ENCODE data around the gene EPS8L2. TPM values are rescaled to one million over a fixed set of nuclear protein-coding genes. Genes with fewer than 3 reads are reported as not detected.
A peak's percentile ranks its signal among the peaks of the same experiment; 100 is the strongest.

The EPS8L2 gene
- total and polyA plus RNA-seq, 2 of the 13 experiments (the other 11 are each of a cell fraction or from before 2014, with no cell fraction given), result 89.3 to 416 TPM

DNA sequence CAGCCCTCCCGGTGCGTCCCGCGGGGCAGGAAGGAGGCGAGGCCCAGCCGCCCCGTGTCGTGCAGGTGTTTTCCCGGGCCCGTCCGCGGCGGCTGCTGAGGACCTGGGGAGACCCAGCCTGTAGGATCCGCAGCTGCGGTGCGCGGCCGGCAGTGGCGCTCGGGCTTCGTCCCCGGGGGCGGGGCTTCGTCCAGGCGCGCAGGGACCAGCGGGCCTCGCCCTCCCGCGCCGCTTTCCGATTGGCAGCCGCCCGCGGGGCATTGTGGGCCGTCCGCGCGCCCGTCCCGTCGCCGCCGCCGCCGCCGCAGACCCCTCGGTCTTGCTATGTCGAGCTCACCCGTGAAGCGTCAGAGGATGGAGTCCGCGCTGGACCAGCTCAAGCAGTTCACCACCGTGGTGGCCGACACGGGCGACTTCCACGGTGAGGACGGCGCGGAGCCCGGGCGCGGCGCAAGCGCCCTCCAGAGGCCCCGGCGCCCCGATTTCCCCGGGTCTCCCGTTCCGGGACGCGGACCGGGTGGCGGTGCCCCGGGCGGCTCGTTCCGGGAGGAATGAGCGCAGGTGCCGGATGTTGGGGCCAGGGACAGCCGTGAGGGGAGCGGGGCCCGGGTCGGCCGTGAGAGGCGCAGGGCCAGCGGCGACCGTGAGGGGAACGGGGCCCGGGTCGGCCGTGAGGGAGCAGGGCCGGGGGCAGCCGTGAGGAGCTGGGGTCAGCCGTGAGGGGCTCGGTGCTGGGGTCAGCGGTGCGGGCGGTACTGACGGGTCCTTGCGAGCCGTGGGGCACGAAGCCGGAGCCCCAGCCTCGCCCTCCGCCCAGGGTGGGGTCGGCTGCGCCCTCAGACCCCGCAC lies 41.4 kb downstream of the EPS8L2 start, which contains the start of gene TALDO1 (continued):
- TF ChIP-seq, protein P1, sequence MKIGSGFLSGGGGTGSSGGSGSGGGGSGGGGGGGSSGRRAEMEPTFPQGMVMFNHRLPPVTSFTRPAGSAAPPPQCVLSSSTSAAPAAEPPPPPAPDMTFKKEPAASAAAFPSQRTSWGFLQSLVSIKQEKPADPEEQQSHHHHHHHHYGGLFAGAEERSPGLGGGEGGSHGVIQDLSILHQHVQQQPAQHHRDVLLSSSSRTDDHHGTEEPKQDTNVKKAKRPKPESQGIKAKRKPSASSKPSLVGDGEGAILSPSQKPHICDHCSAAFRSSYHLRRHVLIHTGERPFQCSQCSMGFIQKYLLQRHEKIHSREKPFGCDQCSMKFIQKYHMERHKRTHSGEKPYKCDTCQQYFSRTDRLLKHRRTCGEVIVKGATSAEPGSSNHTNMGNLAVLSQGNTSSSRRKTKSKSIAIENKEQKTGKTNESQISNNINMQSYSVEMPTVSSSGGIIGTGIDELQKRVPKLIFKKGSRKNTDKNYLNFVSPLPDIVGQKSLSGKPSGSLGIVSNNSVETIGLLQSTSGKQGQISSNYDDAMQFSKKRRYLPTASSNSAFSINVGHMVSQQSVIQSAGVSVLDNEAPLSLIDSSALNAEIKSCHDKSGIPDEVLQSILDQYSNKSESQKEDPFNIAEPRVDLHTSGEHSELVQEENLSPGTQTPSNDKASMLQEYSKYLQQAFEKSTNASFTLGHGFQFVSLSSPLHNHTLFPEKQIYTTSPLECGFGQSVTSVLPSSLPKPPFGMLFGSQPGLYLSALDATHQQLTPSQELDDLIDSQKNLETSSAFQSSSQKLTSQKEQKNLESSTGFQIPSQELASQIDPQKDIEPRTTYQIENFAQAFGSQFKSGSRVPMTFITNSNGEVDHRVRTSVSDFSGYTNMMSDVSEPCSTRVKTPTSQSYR (CRISPR knock-in tag; IDR thresholded peaks at IDR 0.05; ENCODE audit: borderline replicate concordance), result no peak
- TF ChIP-seq NR2F2 (IDR thresholded peaks at IDR 0.05; ENCODE audit: borderline replicate concordance, low read depth) (no peak), RFX5 (IDR thresholded peaks at IDR 0.05; ENCODE audit: low read depth, low read length) (no peak), SNAPC4 (CRISPR knock-in tag; IDR thresholded peaks at IDR 0.05) (no peak), RAD21 (CRISPR knock-in tag; IDR thresholded peaks at IDR 0.05) (peak; percentile 12; the same call in 1 of the 2 replicates), GTF2F1 (IDR thresholded peaks at IDR 0.05; ENCODE audit: low read length) (no peak), MATR3 (CRISPR knock-in tag; IDR thresholded peaks at IDR 0.05) (no peak), KLF9 (CRISPR knock-in tag; IDR thresholded peaks at IDR 0.05; ENCODE audit: low read depth) (no peak), PAWR (CRISPR knock-in tag; IDR thresholded peaks at IDR 0.05; ENCODE audit: borderline replicate concordance) (no peak), DNMT3B (CRISPR knock-in tag; conservative IDR thresholded peaks at IDR 0.05) (no peak), GMEB1 (CRISPR knock-in tag; IDR thresholded peaks at IDR 0.05; ENCODE audit: borderline replicate concordance) (peak; percentile 70; the same call in 1 of the 2 replicates), ZSCAN20 (CRISPR knock-in tag; IDR thresholded peaks at IDR 0.05; ENCODE audit: borderline replicate concordance) (peak; percentile 51; the same call in 1 of the 2 replicates)
- TF ChIP-seq, protein P2, sequence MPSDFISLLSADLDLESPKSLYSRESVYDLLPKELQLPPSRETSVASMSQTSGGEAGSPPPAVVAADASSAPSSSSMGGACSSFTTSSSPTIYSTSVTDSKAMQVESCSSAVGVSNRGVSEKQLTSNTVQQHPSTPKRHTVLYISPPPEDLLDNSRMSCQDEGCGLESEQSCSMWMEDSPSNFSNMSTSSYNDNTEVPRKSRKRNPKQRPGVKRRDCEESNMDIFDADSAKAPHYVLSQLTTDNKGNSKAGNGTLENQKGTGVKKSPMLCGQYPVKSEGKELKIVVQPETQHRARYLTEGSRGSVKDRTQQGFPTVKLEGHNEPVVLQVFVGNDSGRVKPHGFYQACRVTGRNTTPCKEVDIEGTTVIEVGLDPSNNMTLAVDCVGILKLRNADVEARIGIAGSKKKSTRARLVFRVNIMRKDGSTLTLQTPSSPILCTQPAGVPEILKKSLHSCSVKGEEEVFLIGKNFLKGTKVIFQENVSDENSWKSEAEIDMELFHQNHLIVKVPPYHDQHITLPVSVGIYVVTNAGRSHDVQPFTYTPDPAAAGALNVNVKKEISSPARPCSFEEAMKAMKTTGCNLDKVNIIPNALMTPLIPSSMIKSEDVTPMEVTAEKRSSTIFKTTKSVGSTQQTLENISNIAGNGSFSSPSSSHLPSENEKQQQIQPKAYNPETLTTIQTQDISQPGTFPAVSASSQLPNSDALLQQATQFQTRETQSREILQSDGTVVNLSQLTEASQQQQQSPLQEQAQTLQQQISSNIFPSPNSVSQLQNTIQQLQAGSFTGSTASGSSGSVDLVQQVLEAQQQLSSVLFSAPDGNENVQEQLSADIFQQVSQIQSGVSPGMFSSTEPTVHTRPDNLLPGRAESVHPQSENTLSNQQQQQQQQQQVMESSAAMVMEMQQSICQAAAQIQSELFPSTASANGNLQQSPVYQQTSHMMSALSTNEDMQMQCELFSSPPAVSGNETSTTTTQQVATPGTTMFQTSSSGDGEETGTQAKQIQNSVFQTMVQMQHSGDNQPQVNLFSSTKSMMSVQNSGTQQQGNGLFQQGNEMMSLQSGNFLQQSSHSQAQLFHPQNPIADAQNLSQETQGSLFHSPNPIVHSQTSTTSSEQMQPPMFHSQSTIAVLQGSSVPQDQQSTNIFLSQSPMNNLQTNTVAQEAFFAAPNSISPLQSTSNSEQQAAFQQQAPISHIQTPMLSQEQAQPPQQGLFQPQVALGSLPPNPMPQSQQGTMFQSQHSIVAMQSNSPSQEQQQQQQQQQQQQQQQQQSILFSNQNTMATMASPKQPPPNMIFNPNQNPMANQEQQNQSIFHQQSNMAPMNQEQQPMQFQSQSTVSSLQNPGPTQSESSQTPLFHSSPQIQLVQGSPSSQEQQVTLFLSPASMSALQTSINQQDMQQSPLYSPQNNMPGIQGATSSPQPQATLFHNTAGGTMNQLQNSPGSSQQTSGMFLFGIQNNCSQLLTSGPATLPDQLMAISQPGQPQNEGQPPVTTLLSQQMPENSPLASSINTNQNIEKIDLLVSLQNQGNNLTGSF (CRISPR knock-in tag; IDR thresholded peaks at IDR 0.05), result no peak

Data from HepG2 (cell line).